ENCODE results near the gene MRPS26. TPM values are rescaled to one million over a fixed set of nuclear protein-coding genes. Genes with fewer than 3 reads are reported as not detected.

MRPS26 gene
- total and polyA plus RNA-seq, 4 donors = 24.1 to 91.1 (median 74.0) TPM

DNA sequence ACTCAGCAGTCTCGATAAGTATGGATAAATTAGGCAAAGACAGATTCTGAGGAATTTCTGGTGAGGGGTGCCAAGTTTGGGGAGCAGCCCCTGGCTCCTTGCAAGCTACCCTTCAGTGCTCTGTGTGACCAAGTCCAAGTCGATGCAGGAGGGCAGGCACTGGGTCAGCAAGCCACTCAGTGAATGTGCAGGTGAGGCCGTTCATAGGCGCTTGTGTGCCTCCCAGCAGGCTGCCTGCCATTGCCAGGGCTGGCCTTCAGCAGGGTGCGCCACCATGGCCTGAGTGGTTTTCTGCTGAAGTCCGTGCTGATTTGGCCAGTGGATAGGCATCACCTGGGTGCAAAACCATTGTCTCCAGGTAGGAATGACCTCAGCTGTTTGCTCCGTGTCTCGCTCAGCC is 5.8 kb upstream of the MRPS26 start:
- WGBS (ENCODE audit: insufficient coverage) = 91% methylated on average over 8 of the region's 8 CpGs
- Histone ChIP-seq H3K4me3 (ENCODE audit: low read depth, low read length) (no peak overlapping the region), H3K27ac (ENCODE audit: low read depth, low read length) (no peak overlapping the region), H3K4me1 (ENCODE audit: control insufficient read depth, insufficient read depth, low read length) (peaks cover 15% of the 10 kb centered on the region), H3K9me3 (ENCODE audit: control insufficient read depth, insufficient read depth, low read length) (no peaks in the 10 kb centered on the region), H3K27me3 (ENCODE audit: control insufficient read depth, insufficient read depth, low read length) (no peaks in the 10 kb centered on the region), H3K36me3 (ENCODE audit: control insufficient read depth, insufficient read depth, low read length) (peaks cover 67% of the 10 kb centered on the region)
- DNase-seq (ENCODE audit: low read depth in 4 of 6, low spot score in 6 of 6) = no peak

DNA sequence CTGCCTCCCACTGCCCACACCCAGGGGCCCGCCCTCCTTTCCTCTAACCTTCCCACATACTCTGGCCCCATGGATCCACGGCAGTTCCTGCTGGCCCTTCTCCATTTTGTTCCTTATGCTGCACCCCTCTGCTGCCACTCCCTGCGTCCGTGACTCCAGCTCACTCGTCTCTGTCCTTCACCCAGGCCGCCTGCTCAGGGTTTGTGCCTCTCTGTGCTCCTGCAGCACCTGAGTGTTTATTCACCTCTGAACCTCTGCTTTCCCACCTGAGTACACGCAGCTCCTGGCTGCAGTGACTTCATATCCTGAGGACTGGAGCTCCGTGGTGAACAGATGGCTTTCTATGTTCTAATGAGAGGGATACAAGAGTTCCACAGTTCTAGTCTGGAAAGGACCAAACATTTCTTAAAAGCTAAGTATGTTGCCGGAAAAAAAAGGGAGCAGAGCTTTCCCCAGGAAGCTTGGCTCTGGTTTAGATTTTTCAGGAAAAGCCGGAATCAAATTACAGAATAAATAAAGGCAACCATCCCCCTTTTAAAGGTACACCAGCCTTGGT is 3.9 kb upstream of the MRPS26 start:
- Histone ChIP-seq H3K36me3 (ENCODE audit: control insufficient read depth, insufficient read depth, low read length) (peaks cover 52% of the 10 kb centered on the region), H3K27ac (ENCODE audit: low read depth, low read length) (peak overlapping the region; percentile 76), H3K9me3 (ENCODE audit: control insufficient read depth, insufficient read depth, low read length) (no peaks in the 10 kb centered on the region), H3K27me3 (ENCODE audit: control insufficient read depth, insufficient read depth, low read length) (no peaks in the 10 kb centered on the region), H3K4me3 (ENCODE audit: low read depth, low read length) (peak overlapping the region; percentile 1), H3K4me1 (ENCODE audit: control insufficient read depth, insufficient read depth, low read length) (peaks cover 21% of the 10 kb centered on the region)
- WGBS (ENCODE audit: insufficient coverage) = 65% methylated on average over 7 of the region's 10 CpGs
- peak in 1 of 6 donors; percentile 35 for DNase-seq (ENCODE audit: low read depth in 4 of 6, low spot score in 6 of 6)

DNA sequence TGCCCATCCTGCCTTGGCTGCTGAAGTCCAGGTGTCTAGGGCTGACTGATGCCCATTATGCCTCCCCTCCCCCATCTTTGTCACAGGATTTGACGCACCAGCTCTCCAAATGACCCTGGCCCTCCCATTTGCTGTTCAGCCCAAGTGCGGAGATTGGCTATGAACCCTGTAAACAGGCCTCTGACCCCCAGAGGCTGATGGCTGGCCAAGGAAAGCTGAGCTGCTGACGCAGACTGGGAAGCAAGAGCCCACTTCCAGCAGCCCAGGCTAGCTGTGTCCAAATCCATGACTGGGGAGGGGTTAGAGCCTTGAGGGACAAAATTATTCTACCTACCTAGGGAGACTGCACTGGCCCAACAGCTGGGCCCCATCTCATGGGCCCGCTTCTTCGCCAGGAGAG is 3.2 kb upstream of the MRPS26 start:
- Histone ChIP-seq H3K36me3 (ENCODE audit: control insufficient read depth, insufficient read depth, low read length) (peaks cover 52% of the 10 kb centered on the region), H3K4me1 (ENCODE audit: control insufficient read depth, insufficient read depth, low read length) (peaks cover 27% of the 10 kb centered on the region), H3K27me3 (ENCODE audit: control insufficient read depth, insufficient read depth, low read length) (no peaks in the 10 kb centered on the region), H3K4me3 (ENCODE audit: low read depth, low read length) (no peak overlapping the region), H3K9me3 (ENCODE audit: control insufficient read depth, insufficient read depth, low read length) (no peaks in the 10 kb centered on the region), H3K27ac (ENCODE audit: low read depth, low read length) (peak overlapping the region; percentile 71)
- peak in 1 of 6 donors; percentile 46 for DNase-seq (ENCODE audit: low read depth in 4 of 6, low spot score in 6 of 6)
- WGBS (ENCODE audit: insufficient coverage) = 59% methylated on average over 2 of the region's 5 CpGs

DNA sequence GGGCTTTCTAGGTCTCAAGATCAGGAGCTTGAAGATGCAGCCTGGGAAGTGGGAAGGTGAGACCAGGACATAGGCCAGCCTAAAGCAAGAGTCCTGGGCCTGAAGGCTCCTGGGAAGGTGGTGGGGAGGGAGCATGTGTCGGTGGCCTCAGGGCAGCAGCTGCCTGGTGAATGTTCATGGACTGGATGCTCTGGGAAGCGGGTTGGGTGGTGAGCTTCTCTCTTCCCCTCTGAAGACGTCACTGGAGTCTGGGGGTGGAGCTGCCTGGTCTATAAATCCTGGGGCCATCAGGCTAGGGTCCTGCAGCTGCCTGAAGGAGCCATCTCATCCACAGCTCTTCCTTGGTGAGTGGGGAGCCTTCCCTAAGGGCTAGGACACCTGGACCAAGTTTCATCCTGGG is 2.5 kb upstream of the MRPS26 start, which contains the start of gene GNRH2:
Gene GNRH2, plus strand, starts transcription at position 301 of the 400 bp plus-strand sequence. CDS start 793 bp downstream, outside the sequence.
- Histone ChIP-seq H3K27ac (ENCODE audit: low read depth, low read length) (peak within 1 kb of the TSS; percentile 71), H3K36me3 (ENCODE audit: control insufficient read depth, insufficient read depth, low read length) (peaks cover 56% of the 10 kb centered on the region), H3K4me1 (ENCODE audit: control insufficient read depth, insufficient read depth, low read length) (peaks cover 31% of the 10 kb centered on the region), H3K9me3 (ENCODE audit: control insufficient read depth, insufficient read depth, low read length) (no peaks in the 10 kb centered on the region), H3K27me3 (ENCODE audit: control insufficient read depth, insufficient read depth, low read length) (no peaks in the 10 kb centered on the region), H3K4me3 (ENCODE audit: low read depth, low read length) (no peak within 1 kb of the TSS)
- WGBS (ENCODE audit: insufficient coverage) = 90% methylated on average over 2 of the region's 3 CpGs
- no peak for DNase-seq (ENCODE audit: low read depth in 4 of 6, low spot score in 6 of 6)

DNA sequence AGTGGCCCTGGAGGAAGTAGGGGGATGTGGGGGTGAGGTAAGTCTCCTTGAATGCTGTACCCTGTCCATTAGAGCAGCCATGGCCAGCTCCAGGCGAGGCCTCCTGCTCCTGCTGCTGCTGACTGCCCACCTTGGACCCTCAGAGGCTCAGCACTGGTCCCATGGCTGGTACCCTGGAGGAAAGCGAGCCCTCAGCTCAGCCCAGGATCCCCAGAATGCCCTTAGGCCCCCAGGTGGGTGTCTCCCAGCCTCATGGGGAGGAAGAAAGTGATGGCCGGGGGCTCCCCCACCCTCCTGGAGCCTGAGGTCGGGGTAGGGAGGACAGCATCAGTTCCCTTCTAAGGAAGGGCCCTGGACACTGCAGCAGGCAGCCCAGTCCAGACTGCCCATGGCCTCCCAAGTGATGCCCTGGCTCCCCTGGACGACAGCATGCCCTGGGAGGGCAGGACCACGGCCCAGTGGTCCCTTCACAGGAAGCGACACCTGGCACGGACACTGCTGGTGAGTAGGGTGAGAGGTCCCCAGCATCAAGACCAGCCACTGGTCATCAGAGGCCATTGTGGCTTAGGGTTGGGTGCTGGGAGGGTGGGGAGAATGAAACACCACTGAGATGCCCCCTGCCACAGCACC is 1.4 kb upstream of the MRPS26 start:
- Histone ChIP-seq H3K36me3 (ENCODE audit: control insufficient read depth, insufficient read depth, low read length) (peaks cover 64% of the 10 kb centered on the region), H3K4me1 (ENCODE audit: control insufficient read depth, insufficient read depth, low read length) (peaks cover 31% of the 10 kb centered on the region), H3K4me3 (ENCODE audit: low read depth, low read length) (no peak overlapping the region), H3K9me3 (ENCODE audit: control insufficient read depth, insufficient read depth, low read length) (no peaks in the 10 kb centered on the region), H3K27me3 (ENCODE audit: control insufficient read depth, insufficient read depth, low read length) (no peaks in the 10 kb centered on the region), H3K27ac (ENCODE audit: low read depth, low read length) (peak overlapping the region; percentile 89)
- no peak for DNase-seq (ENCODE audit: low read depth in 4 of 6, low spot score in 6 of 6)
- 97% methylated on average over 7 of the region's 8 CpGs for WGBS (ENCODE audit: insufficient coverage)

DNA sequence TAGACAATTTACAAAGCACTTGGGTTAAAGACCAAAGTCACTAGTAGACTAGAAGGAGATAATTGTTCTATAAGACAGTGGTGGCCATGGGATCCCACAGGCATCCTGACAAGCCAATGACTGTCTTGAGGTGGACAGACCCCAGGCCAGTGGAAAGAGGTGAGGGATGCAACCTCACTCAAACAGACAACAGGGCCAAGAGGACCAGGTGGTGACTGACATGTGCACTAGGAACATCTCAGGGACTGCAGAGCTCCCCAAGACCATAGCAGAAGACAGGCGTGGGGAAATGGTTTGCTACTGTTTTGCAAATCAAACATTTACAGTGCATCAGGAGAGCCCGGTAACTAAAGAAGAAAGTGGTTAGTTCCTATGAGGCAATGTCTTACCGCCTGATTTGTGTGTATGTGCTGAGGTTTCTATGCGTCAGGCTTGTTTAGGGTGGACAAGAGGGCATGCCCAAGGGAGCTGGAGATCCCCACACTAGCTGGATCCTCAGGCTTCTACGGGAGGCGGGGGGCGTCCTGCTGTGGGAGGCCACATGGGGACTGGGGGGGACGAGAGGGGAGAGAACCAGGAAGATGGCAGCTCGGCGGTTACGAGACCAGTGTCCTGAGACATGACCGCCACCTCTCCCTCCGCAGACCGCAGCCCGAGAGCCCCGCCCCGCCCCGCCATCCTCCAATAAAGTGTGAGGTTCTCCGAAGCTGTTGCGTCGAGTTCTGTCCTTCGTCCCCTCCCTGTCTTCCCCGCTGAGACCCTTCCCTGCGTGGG is 623 bp upstream of the MRPS26 start:
- H3K9me3 ChIP-seq (ENCODE audit: control insufficient read depth, insufficient read depth, low read length) = no peaks in the 10 kb centered on the region
- H3K27me3 ChIP-seq (ENCODE audit: control insufficient read depth, insufficient read depth, low read length) = no peaks in the 10 kb centered on the region
- DNase-seq (ENCODE audit: low read depth in 4 of 6, low spot score in 6 of 6) = peak in 3 of 6 donors; percentile 14 to 93 (median 17)
- peak overlapping the region; percentile 74 for H3K4me3 ChIP-seq (ENCODE audit: low read depth, low read length)
- 3% methylated on average over 24 of the region's 24 CpGs for WGBS (ENCODE audit: insufficient coverage)
- peaks cover 59% of the 10 kb centered on the region for H3K36me3 ChIP-seq (ENCODE audit: control insufficient read depth, insufficient read depth, low read length)
- peaks cover 31% of the 10 kb centered on the region for H3K4me1 ChIP-seq (ENCODE audit: control insufficient read depth, insufficient read depth, low read length)
- peak overlapping the region; percentile 89 for H3K27ac ChIP-seq (ENCODE audit: low read depth, low read length)

DNA sequence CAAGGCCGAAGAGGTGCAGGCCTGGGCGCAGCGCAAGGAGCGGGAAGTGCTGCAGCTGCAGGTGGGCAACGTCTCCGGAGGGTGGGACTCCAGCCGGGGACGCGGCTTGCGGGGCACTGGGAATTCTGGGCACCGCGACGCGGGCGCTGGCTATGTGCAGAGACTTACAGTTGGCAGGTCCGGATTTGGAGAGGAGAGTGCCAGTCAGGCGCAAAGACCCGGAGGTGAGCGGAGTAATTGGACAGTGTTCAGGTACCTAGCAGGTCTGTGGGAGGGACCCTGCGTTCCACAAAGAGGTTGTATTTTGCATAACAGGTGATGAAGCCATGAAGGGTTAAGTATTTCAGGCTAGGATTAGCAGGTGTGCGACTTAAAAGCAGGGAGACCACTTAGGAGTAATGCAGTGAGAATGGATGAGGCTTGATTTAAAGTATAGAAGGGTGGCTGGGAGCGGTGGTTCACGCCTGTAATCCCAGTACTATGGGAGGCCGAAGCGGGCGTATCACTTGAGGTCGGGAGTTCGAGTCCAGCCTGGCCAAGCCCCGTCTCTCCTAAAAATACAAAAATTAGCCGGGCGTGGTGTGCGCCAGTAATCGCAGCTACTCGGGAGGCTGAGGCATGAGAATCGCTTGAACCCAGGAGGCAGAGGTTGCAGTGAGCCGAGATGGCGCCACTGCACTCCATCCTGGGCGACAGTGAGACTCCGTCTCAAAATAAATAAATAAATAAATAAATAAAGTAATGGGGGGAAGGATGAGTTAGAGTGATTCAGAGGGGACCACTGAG is 1.0 kb downstream of the MRPS26 start:
- Histone ChIP-seq H3K9me3 (ENCODE audit: control insufficient read depth, insufficient read depth, low read length) (no peaks in the 10 kb centered on the region), H3K27ac (ENCODE audit: low read depth, low read length) (no peak overlapping the region), H3K27me3 (ENCODE audit: control insufficient read depth, insufficient read depth, low read length) (no peaks in the 10 kb centered on the region), H3K36me3 (ENCODE audit: control insufficient read depth, insufficient read depth, low read length) (peaks cover 49% of the 10 kb centered on the region), H3K4me3 (ENCODE audit: low read depth, low read length) (peak overlapping the region; percentile 74), H3K4me1 (ENCODE audit: control insufficient read depth, insufficient read depth, low read length) (peaks cover 31% of the 10 kb centered on the region)
- WGBS (ENCODE audit: insufficient coverage) = 11% methylated on average over 23 of the region's 39 CpGs
- no peak for DNase-seq (ENCODE audit: low read depth in 4 of 6, low spot score in 6 of 6)

DNA sequence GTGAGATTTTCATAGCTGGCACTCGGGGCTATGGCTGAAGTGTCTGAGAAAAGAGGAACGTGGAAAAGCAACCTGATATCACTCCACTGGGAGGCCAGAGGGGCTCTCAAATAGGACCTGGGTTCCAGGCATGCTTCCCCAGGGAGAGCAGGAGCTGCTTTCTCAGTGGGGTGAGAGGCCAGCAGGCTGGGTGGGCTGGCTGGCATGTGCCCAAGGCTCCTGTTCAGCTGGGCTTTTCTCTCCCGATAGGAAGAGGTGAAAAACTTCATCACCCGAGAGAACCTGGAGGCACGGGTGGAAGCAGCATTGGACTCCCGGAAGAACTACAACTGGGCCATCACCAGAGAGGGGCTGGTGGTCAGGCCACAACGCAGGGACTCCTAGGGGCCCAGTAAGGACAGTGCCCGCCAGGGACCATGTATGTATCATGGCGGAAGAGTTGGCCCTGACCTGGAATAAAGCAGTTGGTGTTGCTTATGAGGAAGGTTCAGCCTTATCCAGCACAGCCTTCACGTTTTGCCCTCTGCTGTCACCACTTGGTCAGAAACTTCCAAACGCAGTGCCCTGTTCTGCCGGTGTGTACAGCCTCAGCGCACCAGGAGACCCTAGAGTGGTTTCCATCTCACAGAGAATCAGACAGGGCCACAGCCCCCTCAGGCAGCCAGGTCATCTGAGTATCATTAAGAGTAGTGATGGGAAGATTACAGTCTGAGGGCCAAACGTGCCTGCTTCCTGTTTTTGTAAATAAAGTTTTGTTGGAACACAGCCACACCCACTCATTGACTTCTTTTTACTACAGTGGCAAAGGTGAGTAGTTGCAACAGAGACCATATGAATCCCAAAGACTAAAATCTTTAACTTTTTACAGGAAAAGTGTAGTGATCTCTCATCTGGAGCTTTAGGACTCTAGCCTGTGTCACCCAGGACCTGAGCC is 1.9 kb downstream of the MRPS26 start:
- no peak for DNase-seq (ENCODE audit: low read depth in 4 of 6, low spot score in 6 of 6)
- no peak overlapping the region for H3K4me3 ChIP-seq (ENCODE audit: low read depth, low read length)
- H3K4me1 ChIP-seq (ENCODE audit: control insufficient read depth, insufficient read depth, low read length) = peaks cover 28% of the 10 kb centered on the region
- no peaks in the 10 kb centered on the region for H3K27me3 ChIP-seq (ENCODE audit: control insufficient read depth, insufficient read depth, low read length)
- WGBS (ENCODE audit: insufficient coverage) = 95% methylated on average over 11 of the region's 14 CpGs
- no peaks in the 10 kb centered on the region for H3K9me3 ChIP-seq (ENCODE audit: control insufficient read depth, insufficient read depth, low read length)
- no peak overlapping the region for H3K27ac ChIP-seq (ENCODE audit: low read depth, low read length)
- H3K36me3 ChIP-seq (ENCODE audit: control insufficient read depth, insufficient read depth, low read length) = peaks cover 47% of the 10 kb centered on the region
